Ammon's horn (tissue), 1 donor: Measurements from ENCODE around the gene CSAG3.
"Not testable (repeated sequence)": the region's sequence is repeated elsewhere in the genome, so short reads cannot be mapped to it uniquely, and the experiment has no call there.

Experiments
- DNase-seq: peaks from one replicate; pipeline ENCODE4 v3.0.0-alpha.2; 2016; ENCODE audit warnings: low spot score

Gene CSAG3

GRCh38 chrX:152758918-152759317 lies at the start of gene CSAG3:
Gene CSAG3 (plus strand): TSS chrX:152759218.
- not testable (repeated sequence) for DNase-seq

DNA sequence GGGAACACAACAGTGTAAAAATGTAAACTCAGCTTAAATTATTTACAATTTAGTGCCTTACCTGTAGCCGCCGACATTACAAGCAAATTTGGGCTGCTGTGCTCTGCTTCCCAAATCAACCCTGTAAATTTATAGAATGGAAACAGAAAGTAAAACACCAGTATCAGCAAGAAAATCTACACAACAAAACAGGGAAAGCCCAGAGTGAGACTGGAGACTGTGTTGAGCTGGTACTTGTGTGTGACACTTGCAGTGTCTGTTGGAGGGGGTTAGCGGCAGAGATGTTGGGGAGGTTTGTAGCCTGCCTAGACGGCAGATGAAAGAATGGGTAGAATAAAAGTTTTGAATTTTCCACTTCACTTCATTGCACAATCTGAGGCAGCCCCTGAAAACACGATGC lies 45.8 kb upstream of the CSAG3 start:
- DNase-seq = not testable (repeated sequence)

DNA sequence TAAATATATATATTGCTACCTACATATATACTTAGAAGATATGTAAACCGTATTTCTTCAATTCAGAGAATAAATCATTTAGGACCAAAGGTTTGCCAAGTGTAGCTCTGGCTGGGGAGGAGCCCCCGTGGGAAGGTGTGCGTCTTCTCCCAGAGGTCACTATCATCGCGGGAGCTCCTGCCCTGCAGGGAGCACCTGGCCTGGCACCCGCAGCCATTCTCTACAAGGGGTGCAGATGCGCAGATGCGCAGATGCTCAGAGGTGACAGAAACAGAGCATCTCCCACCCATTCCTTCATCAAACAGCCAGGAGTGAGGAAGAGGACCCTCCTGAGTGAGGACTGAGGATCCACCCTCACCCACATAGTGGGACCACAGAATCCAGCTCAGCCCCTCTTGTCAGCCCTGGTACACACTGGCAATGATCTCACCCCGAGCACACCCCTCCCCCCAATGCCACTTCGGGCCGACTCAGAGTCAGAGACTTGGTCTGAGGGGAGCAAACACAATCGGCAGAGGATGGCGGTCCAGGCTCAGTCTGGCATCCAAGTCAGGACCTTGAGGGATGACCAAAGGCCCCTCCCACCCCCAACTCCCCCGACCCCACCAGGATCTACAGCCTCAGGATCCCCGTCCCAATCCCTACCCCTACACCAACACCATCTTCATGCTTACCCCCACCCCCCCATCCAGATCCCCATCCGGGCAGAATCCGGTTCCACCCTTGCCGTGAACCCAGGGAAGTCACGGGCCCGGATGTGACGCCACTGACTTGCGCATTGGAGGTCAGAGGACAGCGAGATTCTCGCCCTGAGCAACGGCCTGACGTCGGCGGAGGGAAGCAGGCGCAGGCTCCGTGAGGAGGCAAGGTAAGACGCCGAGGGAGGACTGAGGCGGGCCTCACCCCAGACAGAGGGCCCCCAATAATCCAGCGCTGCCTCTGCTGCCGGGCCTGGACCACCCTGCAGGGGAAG lies 44.9 kb upstream of the CSAG3 start, which contains the start of gene MAGEA2B:
MAGEA2B (plus strand) TSS at position 814 of the 973 bp plus-strand sequence. CDS start 2,479 bp downstream, outside the sequence.
- DNase-seq = not testable (repeated sequence)

DNA sequence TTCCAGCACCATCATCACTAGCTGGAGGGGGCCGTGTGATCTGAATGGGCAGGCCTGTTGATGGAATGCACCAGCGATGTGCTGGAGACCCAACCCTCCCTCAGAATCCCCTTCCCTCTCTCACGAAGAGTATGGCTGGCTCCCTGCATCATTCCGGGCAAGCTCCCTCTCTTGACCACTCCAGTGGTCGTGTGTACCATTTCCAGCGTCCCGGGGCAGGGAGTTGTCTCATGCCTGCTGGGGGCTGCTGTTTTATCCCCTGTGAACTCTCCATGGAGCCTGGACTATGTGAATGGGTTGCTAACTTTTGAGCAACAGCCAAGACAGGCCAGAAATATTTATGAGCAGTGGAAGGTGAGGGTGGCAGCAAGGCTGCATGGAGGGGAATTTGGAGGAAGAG lies 33.6 kb upstream of the CSAG3 start:
- no peak for DNase-seq

DNA sequence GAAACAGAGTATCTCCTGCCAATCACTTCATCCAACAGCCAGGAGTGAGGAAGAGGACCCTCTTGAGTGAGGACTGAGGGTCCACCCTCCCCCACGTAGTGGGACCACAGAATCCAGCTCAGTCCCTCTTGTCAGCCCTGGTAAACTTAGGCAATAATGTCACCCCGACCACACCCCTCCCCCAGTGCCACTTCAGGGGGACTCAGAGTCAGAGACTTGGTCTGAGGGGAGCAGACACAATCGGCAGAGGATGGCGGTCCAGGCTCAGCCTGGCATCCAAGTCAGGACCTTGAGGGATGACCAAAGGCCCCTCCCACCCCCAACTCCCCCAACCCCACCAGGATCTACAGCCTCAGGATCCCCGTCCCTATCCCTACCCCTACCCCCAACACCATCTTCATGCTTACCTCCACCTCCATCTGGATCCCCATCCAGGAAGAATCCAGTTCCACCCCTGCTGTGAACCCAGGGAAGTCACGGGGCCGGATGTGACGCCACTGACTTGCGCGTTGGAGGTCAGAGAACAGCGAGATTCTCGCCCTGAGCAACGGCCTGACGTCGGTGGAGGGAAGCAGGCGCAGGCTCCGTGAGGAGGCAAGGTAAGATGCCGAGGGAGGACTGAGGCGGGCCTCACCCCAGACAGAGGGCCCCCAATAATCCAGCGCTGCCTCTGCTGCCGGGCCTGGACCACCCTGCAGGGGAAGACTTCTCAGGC lies 25.6 kb upstream of the CSAG3 start, which contains the start of the genes CSAG1 and MAGEA12:
CSAG1 (minus strand) TSS at position 461 of the 715 bp plus-strand sequence. CDS start 1,261 bp downstream, outside the sequence.
MAGEA12 (plus strand) TSS at position 497 of the 715 bp plus-strand sequence. CDS start 2,405 bp downstream, outside the sequence.
- no peak for DNase-seq

DNA sequence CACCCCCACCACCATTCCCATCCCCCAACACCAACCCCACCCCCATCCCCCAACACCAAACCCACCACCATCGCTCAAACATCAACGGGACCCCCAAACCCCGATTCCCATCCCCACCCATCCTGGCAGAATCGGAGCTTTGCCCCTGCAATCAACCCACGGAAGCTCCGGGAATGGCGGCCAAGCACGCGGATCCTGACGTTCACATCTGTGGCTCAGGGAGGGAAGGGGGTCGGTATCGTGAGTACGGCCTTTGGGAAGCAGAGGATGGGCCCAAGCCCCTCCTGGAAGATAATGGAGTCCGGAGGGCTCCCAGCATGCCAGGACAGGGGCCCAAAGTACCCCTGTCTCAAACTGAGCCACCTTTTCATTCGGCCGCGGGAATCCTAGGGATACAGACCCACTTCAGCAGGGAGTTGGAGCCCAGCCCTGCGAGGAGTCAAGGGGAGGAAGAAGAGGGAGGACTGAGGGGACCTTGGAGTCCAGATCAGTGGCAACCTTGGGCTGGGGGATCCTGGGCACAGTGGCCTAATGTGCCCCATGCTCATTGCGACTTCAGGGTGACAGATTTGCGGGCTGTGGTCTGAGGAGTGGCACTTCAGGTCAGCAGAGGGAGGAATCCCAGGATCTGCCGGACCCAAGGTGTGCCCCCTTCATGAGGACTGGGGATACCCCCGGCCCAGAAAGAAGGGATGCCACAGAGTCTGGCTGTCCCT lies 24.7 kb upstream of the CSAG3 start:
- DNase-seq = not testable (repeated sequence)

DNA sequence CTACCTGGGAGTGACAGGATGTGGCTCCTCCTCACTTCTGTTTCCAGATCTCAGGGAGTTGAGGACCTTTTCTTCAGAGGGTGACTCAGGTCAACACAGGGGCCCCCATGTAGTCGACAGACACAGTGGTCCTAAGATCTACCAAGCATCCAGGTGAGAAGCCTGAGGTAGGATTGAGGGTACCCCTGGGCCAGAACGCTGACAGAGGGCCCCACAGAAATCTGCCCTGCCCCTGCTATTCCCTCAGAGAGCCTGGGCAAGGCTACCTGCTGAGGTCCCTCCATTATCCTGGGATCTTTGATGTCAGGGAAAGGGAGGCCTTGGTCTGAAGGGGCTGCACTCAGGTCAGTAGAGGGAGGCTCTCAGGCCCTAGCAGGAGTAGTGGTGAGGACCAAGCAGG lies 23.9 kb upstream of the CSAG3 start:
- no peak for DNase-seq

DNA sequence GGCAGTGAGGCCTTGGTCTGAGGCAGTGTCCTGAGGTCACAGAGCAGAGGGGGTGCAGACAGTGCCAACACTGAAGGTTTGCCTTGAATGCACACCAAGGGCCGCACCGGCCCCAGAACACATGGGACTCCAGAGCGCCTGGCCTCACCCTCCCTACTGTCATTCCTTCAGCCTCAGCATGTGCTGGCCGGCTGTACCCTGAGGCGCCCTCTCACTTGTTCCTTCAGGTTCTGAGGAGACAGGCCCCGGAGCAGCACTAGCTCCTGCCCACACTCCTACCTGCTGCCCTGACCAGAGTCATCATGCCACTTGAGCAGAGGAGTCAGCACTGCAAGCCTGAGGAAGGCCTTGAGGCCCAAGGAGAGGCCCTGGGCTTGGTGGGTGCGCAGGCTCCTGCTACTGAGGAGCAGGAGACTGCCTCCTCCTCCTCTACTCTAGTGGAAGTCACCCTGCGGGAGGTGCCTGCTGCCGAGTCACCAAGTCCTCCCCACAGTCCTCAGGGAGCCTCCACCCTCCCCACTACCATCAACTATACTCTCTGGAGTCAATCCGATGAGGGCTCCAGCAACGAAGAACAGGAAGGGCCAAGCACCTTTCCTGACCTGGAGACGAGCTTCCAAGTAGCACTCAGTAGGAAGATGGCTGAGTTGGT lies 23.0 kb upstream of the CSAG3 start:
- DNase-seq = no peak

- DNase-seq = not testable (repeated sequence)
These were observed 22.5 kb upstream of the CSAG3 start for GRCh38 chrX:152736528-152736927.

- no peak for DNase-seq
These were observed 20.5 kb upstream of the CSAG3 start for GRCh38 chrX:152738560-152738959.

DNA sequence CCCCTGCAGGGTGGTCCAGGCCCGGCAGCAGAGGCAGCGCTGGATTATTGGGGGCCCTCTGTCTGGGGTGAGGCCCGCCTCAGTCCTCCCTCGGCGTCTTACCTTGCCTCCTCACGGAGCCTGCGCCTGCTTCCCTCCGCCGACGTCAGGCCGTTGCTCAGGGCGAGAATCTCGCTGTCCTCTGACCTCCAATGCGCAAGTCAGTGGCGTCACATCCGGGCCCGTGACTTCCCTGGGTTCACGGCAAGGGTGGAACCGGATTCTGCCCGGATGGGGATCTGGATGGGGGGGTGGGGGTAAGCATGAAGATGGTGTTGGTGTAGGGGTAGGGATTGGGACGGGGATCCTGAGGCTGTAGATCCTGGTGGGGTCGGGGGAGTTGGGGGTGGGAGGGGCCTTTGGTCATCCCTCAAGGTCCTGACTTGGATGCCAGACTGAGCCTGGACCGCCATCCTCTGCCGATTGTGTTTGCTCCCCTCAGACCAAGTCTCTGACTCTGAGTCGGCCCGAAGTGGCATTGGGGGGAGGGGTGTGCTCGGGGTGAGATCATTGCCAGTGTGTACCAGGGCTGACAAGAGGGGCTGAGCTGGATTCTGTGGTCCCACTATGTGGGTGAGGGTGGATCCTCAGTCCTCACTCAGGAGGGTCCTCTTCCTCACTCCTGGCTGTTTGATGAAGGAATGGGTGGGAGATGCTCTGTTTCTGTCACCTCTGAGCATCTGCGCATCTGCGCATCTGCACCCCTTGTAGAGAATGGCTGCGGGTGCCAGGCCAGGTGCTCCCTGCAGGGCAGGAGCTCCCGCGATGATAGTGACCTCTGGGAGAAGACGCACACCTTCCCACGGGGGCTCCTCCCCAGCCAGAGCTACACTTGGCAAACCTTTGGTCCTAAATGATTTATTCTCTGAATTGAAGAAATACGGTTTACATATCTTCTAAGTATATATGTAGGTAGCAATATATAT lies 5.0 kb upstream of the CSAG3 start, which contains the start of gene MAGEA2:
MAGEA2 (minus strand) TSS at position 157 of the 965 bp plus-strand sequence. CDS start 2,479 bp downstream, outside the sequence.
- not testable (repeated sequence) for DNase-seq

DNA sequence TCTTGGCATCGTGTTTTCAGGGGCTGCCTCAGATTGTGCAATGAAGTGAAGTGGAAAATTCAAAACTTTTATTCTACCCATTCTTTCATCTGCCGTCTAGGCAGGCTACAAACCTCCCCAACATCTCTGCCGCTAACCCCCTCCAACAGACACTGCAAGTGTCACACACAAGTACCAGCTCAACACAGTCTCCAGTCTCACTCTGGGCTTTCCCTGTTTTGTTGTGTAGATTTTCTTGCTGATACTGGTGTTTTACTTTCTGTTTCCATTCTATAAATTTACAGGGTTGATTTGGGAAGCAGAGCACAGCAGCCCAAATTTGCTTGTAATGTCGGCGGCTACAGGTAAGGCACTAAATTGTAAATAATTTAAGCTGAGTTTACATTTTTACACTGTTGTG lies 4.1 kb upstream of the CSAG3 start:
- DNase-seq = not testable (repeated sequence)

- DNase-seq = not testable (repeated sequence)
These were observed 526 bp downstream of the CSAG3 start for GRCh38 chrX:152759544-152759943.

DNA sequence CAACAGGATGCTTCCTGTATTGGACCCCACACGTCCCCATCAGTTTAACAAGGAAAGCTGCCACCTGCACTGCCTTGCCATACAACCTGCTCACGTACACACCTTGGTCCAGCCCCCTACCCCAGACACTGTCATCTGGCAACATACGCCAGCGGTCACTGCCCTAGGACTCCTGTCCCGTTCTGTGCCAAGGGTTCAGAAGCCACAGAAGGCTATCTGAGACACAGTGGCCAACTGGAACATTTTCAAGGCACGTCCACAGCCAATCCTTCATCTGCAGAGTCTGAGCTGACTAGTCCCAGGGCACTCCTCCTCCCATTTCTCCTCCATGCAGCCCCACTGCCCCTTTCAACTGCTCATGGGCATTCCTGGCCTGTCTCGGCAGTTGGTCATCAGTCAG lies 2.6 kb downstream of the CSAG3 start:
- DNase-seq = not testable (repeated sequence)

- not testable (repeated sequence) for DNase-seq
These were observed 7.5 kb downstream of the CSAG3 start for GRCh38 chrX:152766562-152766961.

DNA sequence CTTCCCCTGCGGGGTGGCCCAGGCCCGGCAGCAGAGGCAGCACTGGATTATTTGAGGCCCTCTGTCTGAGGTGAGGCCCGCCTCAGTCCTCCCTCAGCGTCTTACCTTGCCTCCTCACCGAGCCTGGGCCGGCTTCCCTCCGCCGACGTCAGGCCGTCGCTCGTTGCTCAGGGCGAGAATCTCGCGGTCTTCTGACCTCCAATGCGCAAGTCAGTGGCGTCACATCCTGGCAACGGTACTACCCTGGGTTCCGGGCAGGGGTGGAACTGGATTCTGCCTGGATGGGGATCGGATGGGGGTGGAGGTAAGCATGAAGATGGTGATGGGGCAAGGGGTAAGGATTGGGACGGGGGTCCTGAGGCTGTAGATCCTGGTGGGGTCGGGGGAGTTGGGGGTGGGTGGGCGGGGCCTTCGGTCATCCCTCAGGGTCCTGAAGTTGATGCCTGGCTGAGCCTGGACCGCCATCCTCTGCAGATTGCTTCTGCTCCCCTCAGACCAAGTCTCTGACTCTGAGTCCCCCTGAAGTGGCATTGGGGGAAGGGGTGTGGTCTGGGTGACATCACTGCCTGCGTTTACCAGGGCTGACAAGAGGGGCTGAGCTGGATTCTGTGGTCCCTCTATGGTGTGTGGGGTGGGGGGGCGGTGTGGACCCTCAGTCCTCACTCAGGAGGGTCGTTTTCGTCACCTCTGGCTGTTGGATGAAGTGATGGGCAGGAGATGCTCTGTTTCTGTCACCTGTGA lies 10.7 kb downstream of the CSAG3 start, which contains the start of gene MAGEA6:
MAGEA6 (minus strand) TSS at position 141 of the 741 bp plus-strand sequence. CDS start 2,039 bp downstream, outside the sequence.
- DNase-seq = not testable (repeated sequence)

GRCh38 chrX:152787062-152787461 lies 28.0 kb downstream of the CSAG3 start:
- not testable (repeated sequence) for DNase-seq

GRCh38 chrX:152798945-152799344 lies 39.9 kb downstream of the CSAG3 start:
- no peak for DNase-seq

- no peak for DNase-seq
These were observed 47.0 kb downstream of the CSAG3 start for GRCh38 chrX:152806035-152806434.
